GM19372 (cell line): ENCODE data around the gene TMEM9.

Experiments
- ATAC-seq: cut with Tn5 transposase; IDR thresholded peaks from one replicate; pipeline ENCODE4 v1.9.1; 2021; ENCODE audit warnings: mild to moderate bottlenecking, low read depth, moderate library complexity; ENCODE audit not compliant: unreplicated experiment

Gene TMEM9

GRCh38 chr1:201134405-201134804 lies 19.9 kb downstream of the TMEM9 start:
- no peak for ATAC-seq

- ATAC-seq, result no peak
Observed at GRCh38 chr1:201131398-201131797, 22.9 kb downstream of the TMEM9 start.

- ATAC-seq, result no peak
Observed at GRCh38 chr1:201128962-201129361, 25.3 kb downstream of the TMEM9 start.

- no peak for ATAC-seq
Observed at GRCh38 chr1:201128476-201128875, 25.8 kb downstream of the TMEM9 start.

- ATAC-seq, result no peak
Observed at GRCh38 chr1:201127755-201128455, 26.4 kb downstream of the TMEM9 start.

GRCh38 chr1:201126832-201127754 lies 27.2 kb downstream of the TMEM9 start, which contains the start of gene ASCL5:
TSS of gene ASCL5 (minus strand) at chr1:201127184. CDS start at chr1:201115372, 11,812 bp downstream.
- no peak for ATAC-seq

- ATAC-seq, result no peak
Observed at GRCh38 chr1:201126463-201126831, 27.8 kb downstream of the TMEM9 start.

GRCh38 chr1:201125800-201126199 lies 28.5 kb downstream of the TMEM9 start:
- ATAC-seq, result no peak

- no peak for ATAC-seq
Observed at GRCh38 chr1:201125019-201125418, 29.3 kb downstream of the TMEM9 start.

GRCh38 chr1:201123866-201124265 lies 30.4 kb downstream of the TMEM9 start:
- no peak for ATAC-seq

GRCh38 chr1:201122321-201122957 lies 31.8 kb downstream of the TMEM9 start:
- ATAC-seq, result no peak

GRCh38 chr1:201119206-201120197 lies 34.8 kb downstream of the TMEM9 start:
- ATAC-seq, result no peak

- no peak for ATAC-seq
Observed at GRCh38 chr1:201116091-201116490, 38.2 kb downstream of the TMEM9 start.

- ATAC-seq, result no peak
Observed at GRCh38 chr1:201115390-201115937, 38.8 kb downstream of the TMEM9 start.

GRCh38 chr1:201114245-201115131 lies 39.8 kb downstream of the TMEM9 start:
- peak; percentile 81 for ATAC-seq

- ATAC-seq, result no peak
Observed at GRCh38 chr1:201113451-201114244, 40.6 kb downstream of the TMEM9 start.

- no peak for ATAC-seq
Observed at GRCh38 chr1:201112926-201113325, 41.3 kb downstream of the TMEM9 start.

- ATAC-seq, result no peak
Observed at GRCh38 chr1:201112173-201112731, 42.0 kb downstream of the TMEM9 start, which contains the start of gene CACNA1S. TSS of gene CACNA1S (minus strand) at chr1:201112426. CDS start at chr1:201112339, 87 bp downstream.
